ENCODE results near the gene PRUNE1. TPM values are rescaled to one million over a fixed set of nuclear protein-coding genes. Genes with fewer than 3 reads are reported as not detected.

PRUNE1 gene
- polyA plus RNA-seq (ENCODE audit: insufficient read length in 12 of 12) = 10 to 100 TPM in 11 of 12 donors, not detected in 1; 22.1 to 31.7 (median 27.7) TPM
- long read RNA-seq, donor 1, partial matches to known transcripts = 12 of 19 reads
- long read RNA-seq, donor 1, other reads (novel, unspliced or antisense) = 0 of 19 reads
- long read RNA-seq, donor 2, partial matches to known transcripts = 0 of 10 reads
- long read RNA-seq, donor 2, other reads (novel, unspliced or antisense) = 0 of 10 reads
- long read RNA-seq, donor 3, transcript PRUNE1-201 (8 exons, 2,997 nt) = major isoform, 5 of 12 reads
- long read RNA-seq, donor 3, partial matches to known transcripts = 6 of 12 reads
- long read RNA-seq, donor 3, other reads (novel, unspliced or antisense) = 0 of 12 reads
- long read RNA-seq, donor 4, partial matches to known transcripts = 0 of 3 reads
- long read RNA-seq, donor 4, other reads (novel, unspliced or antisense) = 0 of 3 reads
- long read RNA-seq, donor 5, transcript PRUNE1-201 (8 exons, 2,997 nt) = major isoform, 7 of 13 reads
- long read RNA-seq, donor 5, partial matches to known transcripts = 0 of 13 reads
- long read RNA-seq, donor 5, other reads (novel, unspliced or antisense) = 0 of 13 reads
- long read RNA-seq, donor 6, partial matches to known transcripts = 0 of 4 reads
- long read RNA-seq, donor 6, other reads (novel, unspliced or antisense) = 0 of 4 reads
- long read RNA-seq, donor 7, partial matches to known transcripts = 0 of 3 reads
- long read RNA-seq, donor 7, other reads (novel, unspliced or antisense) = 0 of 3 reads
- long read RNA-seq, donor 8, transcript PRUNE1-201 (8 exons, 2,997 nt) = major isoform, 5 of 8 reads
- long read RNA-seq, donor 8, partial matches to known transcripts = 0 of 8 reads
- long read RNA-seq, donor 8, other reads (novel, unspliced or antisense) = 0 of 8 reads
- long read RNA-seq, donor 9 = 0 reads
- long read RNA-seq, donor 10, partial matches to known transcripts = 0 of 5 reads
- long read RNA-seq, donor 10, other reads (novel, unspliced or antisense) = 0 of 5 reads
- long read RNA-seq, donor 11, transcript PRUNE1-201 (8 exons, 2,997 nt) = major isoform, 6 of 8 reads
- long read RNA-seq, donor 11, partial matches to known transcripts = 0 of 8 reads
- long read RNA-seq, donor 11, other reads (novel, unspliced or antisense) = 0 of 8 reads

- DNase-seq = peak; percentile 98
These were observed at the start of gene PRUNE1 for GRCh38 chr1:151008244-151009205. TSS of gene PRUNE1 (plus strand) at chr1:151008449. CDS start at chr1:151008633, 184 bp downstream.

- no peak for DNase-seq
These were observed 47.6 kb upstream of the PRUNE1 start for GRCh38 chr1:150960646-150961045.

- DNase-seq = no peak
These were observed 46.5 kb upstream of the PRUNE1 start for GRCh38 chr1:150961756-150962155.

GRCh38 chr1:150963321-150964163 is 44.7 kb upstream of the PRUNE1 start:
- no peak for DNase-seq

- DNase-seq = no peak
These were observed 44.1 kb upstream of the PRUNE1 start for GRCh38 chr1:150964164-150964489.

GRCh38 chr1:150965605-150966004 is 42.6 kb upstream of the PRUNE1 start:
- DNase-seq = no peak

- DNase-seq = no peak
These were observed 42.2 kb upstream of the PRUNE1 start for GRCh38 chr1:150966011-150966410.

GRCh38 chr1:150967936-150968335 is 40.3 kb upstream of the PRUNE1 start:
- DNase-seq = no peak

GRCh38 chr1:150968491-150968890 is 39.8 kb upstream of the PRUNE1 start:
- DNase-seq = no peak

GRCh38 chr1:150969626-150970025 is 38.6 kb upstream of the PRUNE1 start:
- no peak for DNase-seq

- DNase-seq = no peak
These were observed 37.3 kb upstream of the PRUNE1 start for GRCh38 chr1:150970808-150971582.

- DNase-seq = no peak
These were observed 36.4 kb upstream of the PRUNE1 start for GRCh38 chr1:150971583-150972416.

GRCh38 chr1:150972417-150972940 is 35.8 kb upstream of the PRUNE1 start:
- no peak for DNase-seq

GRCh38 chr1:150973258-150973835 is 34.9 kb upstream of the PRUNE1 start:
- DNase-seq = no peak

- DNase-seq = peak; percentile 31
These were observed 34.2 kb upstream of the PRUNE1 start for GRCh38 chr1:150973836-150974579.

GRCh38 chr1:150974580-150975478 is 33.4 kb upstream of the PRUNE1 start, which contains the start of gene CERS2:
TSS of gene CERS2 (minus strand) at chr1:150974835. CDS start at chr1:150969090, 5,745 bp downstream.
- peak; percentile 80 for DNase-seq

Measured in muscle of arm (tissue), 14 donors.